Prostate gland (tissue), 2 donors: Measurements from ENCODE around the gene KRTAP3-2. TPM values are rescaled to one million over a fixed set of nuclear protein-coding genes. Genes with fewer than 3 reads are reported as not detected.

Experiments used
- DNase-seq: peaks from one replicate; pipeline ENCODE4 v3.0.0-alpha.2; 2019; ENCODE audit warnings: low spot score
- H3K27ac ChIP-seq, 2 donors: fragments of 200-600 bp; sonication (generic); 2 replicates each; pipeline ENCODE4 v1.5.1; 2017 to 2019
- H3K27me3 ChIP-seq: fragments of 200-600 bp; sonication (generic); replicated peaks from 2 replicates; pipeline ENCODE4 v1.5.1; 2019; ENCODE audit not compliant: insufficient read depth
- H3K36me3 ChIP-seq, 2 donors: fragments of 200-600 bp; sonication (generic); 1 replicate in 1 of 2; 2 replicates in 1 of 2; pipeline versions ENCODE4 v1.5.1 to v1.8.1; 2017 to 2019
- H3K4me1 ChIP-seq: fragments of 200-600 bp; sonication (generic); replicated peaks from 2 replicates; pipeline ENCODE4 v1.5.1; 2019
- H3K4me3 ChIP-seq, 2 donors: fragments of 200-600 bp; sonication (generic); 2 replicates each; pipeline ENCODE4 v1.5.1; 2017 to 2019
- H3K9me3 ChIP-seq: fragments of 200-600 bp; sonication (generic); 2 replicates; pipeline ENCODE4 v1.5.1; 2017
- CTCF ChIP-seq, 4 experiments: fragments of 200-600 bp in 2 of 4; fragments of 450-650 bp in 2 of 4; sonication (generic) in 2 of 4; IDR thresholded peaks; 1 replicate in 3 of 4; 2 replicates in 1 of 4; pipeline ENCODE4 v1.5.1; 2016 to 2019; ENCODE audit warnings: antibody characterized with exemption in 4 of 4, mild to moderate bottlenecking in 2 of 4, moderate library complexity in 2 of 4
- POLR2A ChIP-seq: fragments of 450-650 bp; IDR thresholded peaks from one replicate; pipeline ENCODE4 v1.6.1; 2016; ENCODE audit warnings: antibody characterized with exemption, mild to moderate bottlenecking
- POLR2AphosphoS5 ChIP-seq: sonication (generic); formaldehyde crosslinking; IDR thresholded peaks from one replicate; pipeline ENCODE4 v1.6.1; 2017; ENCODE audit warnings: antibody characterized with exemption
- WGBS: methylation state at CpG from one replicate; pipeline ENCODE4 v1.1.5; 2018; 5-methylcytosine and 5-hydroxymethylcytosine counted together
- intact Hi-C: fragments of 100-400 bp; cut with DNase I; formaldehyde crosslinking; loops from one replicate; pipeline ENCODE4 v1.14.2; 2022
- total RNA-seq, 2 donors: library from RNA; depleted of rRNA; stranded (reverse); fragments of >200 nt; gene quantifications; one replicate each; pipeline ENCODE4 v1.1.0, GENCODE V29; 2016

The KRTAP3-2 gene
- total RNA-seq, 2 donors from 2014 or later, result not detected

- Histone ChIP-seq H3K4me3 (no peak overlapping the region), H3K9me3 (no peaks in the 10 kb centered on the region), H3K4me1 (no peaks in the 10 kb centered on the region), H3K27ac (no peak overlapping the region), H3K36me3 (no peaks in the 10 kb centered on the region), H3K27me3 (no peaks in the 10 kb centered on the region)
- no peak for DNase-seq
- intact Hi-C loops, result no loop called here
- TF ChIP-seq POLR2AphosphoS5 (no peak), POLR2A (no peak), CTCF (IDR thresholded peaks at IDR 0.05) (no peak)
These were observed 20.6 kb upstream of the KRTAP3-2 start for GRCh38 chr17:41020336-41020735.

GRCh38 chr17:41019415-41019814, 19.7 kb upstream of the KRTAP3-2 start:
- Histone ChIP-seq H3K27me3 (no peaks in the 10 kb centered on the region), H3K4me3 (no peak overlapping the region), H3K4me1 (no peaks in the 10 kb centered on the region), H3K9me3 (no peaks in the 10 kb centered on the region), H3K36me3 (no peaks in the 10 kb centered on the region), H3K27ac (no peak overlapping the region)
- TF ChIP-seq CTCF (IDR thresholded peaks at IDR 0.05), result no peak
- 92% methylated on average over 3 of the region's 3 CpGs for WGBS
- intact Hi-C loops, result no loop called here
- DNase-seq, result no peak

GRCh38 chr17:41018541-41018940, 18.8 kb upstream of the KRTAP3-2 start:
- no peak for DNase-seq
- Histone ChIP-seq H3K4me3 (no peak overlapping the region), H3K4me1 (no peaks in the 10 kb centered on the region), H3K27me3 (no peaks in the 10 kb centered on the region), H3K9me3 (no peaks in the 10 kb centered on the region), H3K27ac (no peak overlapping the region), H3K36me3 (no peaks in the 10 kb centered on the region)
- intact Hi-C loops, result no loop called here
- TF ChIP-seq POLR2A, result no peak
- no peak for TF ChIP-seq POLR2AphosphoS5
- TF ChIP-seq CTCF (IDR thresholded peaks at IDR 0.05), result no peak
- WGBS, result 77% methylated on average over 3 of the region's 3 CpGs

GRCh38 chr17:41016578-41017215, 17.0 kb upstream of the KRTAP3-2 start:
- no peak for TF ChIP-seq CTCF (IDR thresholded peaks at IDR 0.05)
- no peak for TF ChIP-seq POLR2AphosphoS5
- DNase-seq, result no peak
- no peak overlapping the region for H3K4me3 ChIP-seq
- 88% methylated on average over 13 of the region's 13 CpGs for WGBS
- intact Hi-C loops, result no loop called here
- no peaks in the 10 kb centered on the region for H3K27me3 ChIP-seq
- no peak overlapping the region for H3K27ac ChIP-seq
- no peaks in the 10 kb centered on the region for H3K9me3 ChIP-seq
- no peaks in the 10 kb centered on the region for H3K4me1 ChIP-seq
- no peaks in the 10 kb centered on the region for H3K36me3 ChIP-seq

- H3K4me3 ChIP-seq, result no peak overlapping the region
- no peaks in the 10 kb centered on the region for H3K36me3 ChIP-seq
- intact Hi-C loops, result no loop called here
- H3K27me3 ChIP-seq, result no peaks in the 10 kb centered on the region
- no peaks in the 10 kb centered on the region for H3K9me3 ChIP-seq
- H3K27ac ChIP-seq, result no peak overlapping the region
- TF ChIP-seq POLR2A (no peak), CTCF (IDR thresholded peaks at IDR 0.05) (no peak), POLR2AphosphoS5 (no peak)
- no peaks in the 10 kb centered on the region for H3K4me1 ChIP-seq
- WGBS, result 77% methylated on average over 7 of the region's 7 CpGs
- DNase-seq, result no peak
These were observed 15.7 kb upstream of the KRTAP3-2 start for GRCh38 chr17:41015454-41015853.
